GM18519 (cell line): ENCODE results near the gene LRP2.
"Not testable (repeated sequence)": the region's sequence is repeated elsewhere in the genome, so short reads cannot be mapped to it uniquely, and the experiment has no call there.

Experiments used
- ATAC-seq: cut with Tn5 transposase; IDR thresholded peaks from one replicate; pipeline ENCODE4 v1.9.1; 2021; ENCODE audit warnings: mild to moderate bottlenecking, moderate library complexity; ENCODE audit not compliant: unreplicated experiment, low FRiP score

The LRP2 gene

GRCh38 chr2:169349535-169349934 lies 12.8 kb downstream of the LRP2 start:
- ATAC-seq: no peak

GRCh38 chr2:169348321-169349024 lies 13.9 kb downstream of the LRP2 start:
- ATAC-seq: no peak

- no peak for ATAC-seq
Measured at GRCh38 chr2:169345486-169346437, 16.6 kb downstream of the LRP2 start.

- no peak for ATAC-seq
Measured at GRCh38 chr2:169344736-169345485, 17.4 kb downstream of the LRP2 start.

GRCh38 chr2:169343202-169343601 lies 19.1 kb downstream of the LRP2 start:
- ATAC-seq: no peak

GRCh38 chr2:169339657-169340056 lies 22.7 kb downstream of the LRP2 start:
- ATAC-seq: no peak

GRCh38 chr2:169336695-169337094 lies 25.6 kb downstream of the LRP2 start:
- no peak for ATAC-seq

- ATAC-seq: no peak
Measured at GRCh38 chr2:169330555-169331198, 31.7 kb downstream of the LRP2 start.

- no peak for ATAC-seq
Measured at GRCh38 chr2:169329688-169330554, 32.4 kb downstream of the LRP2 start.

- no peak for ATAC-seq
Measured at GRCh38 chr2:169328785-169329184, 33.5 kb downstream of the LRP2 start.

GRCh38 chr2:169327837-169328236 lies 34.5 kb downstream of the LRP2 start:
- ATAC-seq: not testable (repeated sequence)

- ATAC-seq: not testable (repeated sequence)
Measured at GRCh38 chr2:169325886-169326285, 36.4 kb downstream of the LRP2 start.

- ATAC-seq: no peak
Measured at GRCh38 chr2:169324581-169325260, 37.6 kb downstream of the LRP2 start.

- no peak for ATAC-seq
Measured at GRCh38 chr2:169323841-169324240, 38.5 kb downstream of the LRP2 start.

- ATAC-seq: no peak
Measured at GRCh38 chr2:169320561-169320960, 41.8 kb downstream of the LRP2 start.

GRCh38 chr2:169315357-169315756 lies 47.0 kb downstream of the LRP2 start:
- ATAC-seq: no peak

- not testable (repeated sequence) for ATAC-seq
Measured at GRCh38 chr2:169308349-169308748, 54.0 kb downstream of the LRP2 start.

GRCh38 chr2:169304689-169305088 lies 57.6 kb downstream of the LRP2 start:
- ATAC-seq: not testable (repeated sequence)
